C4-2B (cell line): Measurements from ENCODE around the gene SEBOX.

Experiments used
- ZFX ChIP-seq: fragments of 450-650 bp; IDR thresholded peaks from 2 replicates; pipeline ENCODE4 v1.6.1; 2017
- TF ChIP-seq, protein P1 (sequence below): fragments of 450-650 bp; conservative IDR thresholded peaks from 2 replicates; pipeline ENCODE4 v1.5.1; 2017; ENCODE audit warnings: mild to moderate bottlenecking

DNA sequence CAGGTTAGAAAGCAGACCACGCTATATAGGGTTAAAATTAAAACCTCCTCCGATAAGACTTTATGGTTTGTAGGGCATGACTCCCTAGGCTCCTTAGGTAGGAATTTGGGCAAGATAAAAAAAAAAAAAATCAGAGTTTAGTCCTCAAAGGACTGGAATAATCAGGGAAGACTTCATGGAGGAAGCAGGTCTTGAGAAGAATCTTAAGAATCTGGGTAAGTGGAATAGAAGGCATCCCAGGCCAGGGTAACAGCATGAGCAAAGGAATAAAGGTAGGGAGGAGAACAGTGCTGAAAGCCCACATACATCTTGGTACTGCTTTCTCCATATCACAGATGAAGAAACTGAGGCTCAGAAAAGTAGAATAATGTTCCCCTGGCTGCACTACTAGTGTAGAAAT is 25.6 kb upstream of the SEBOX start:
- TF ChIP-seq, protein P1, sequence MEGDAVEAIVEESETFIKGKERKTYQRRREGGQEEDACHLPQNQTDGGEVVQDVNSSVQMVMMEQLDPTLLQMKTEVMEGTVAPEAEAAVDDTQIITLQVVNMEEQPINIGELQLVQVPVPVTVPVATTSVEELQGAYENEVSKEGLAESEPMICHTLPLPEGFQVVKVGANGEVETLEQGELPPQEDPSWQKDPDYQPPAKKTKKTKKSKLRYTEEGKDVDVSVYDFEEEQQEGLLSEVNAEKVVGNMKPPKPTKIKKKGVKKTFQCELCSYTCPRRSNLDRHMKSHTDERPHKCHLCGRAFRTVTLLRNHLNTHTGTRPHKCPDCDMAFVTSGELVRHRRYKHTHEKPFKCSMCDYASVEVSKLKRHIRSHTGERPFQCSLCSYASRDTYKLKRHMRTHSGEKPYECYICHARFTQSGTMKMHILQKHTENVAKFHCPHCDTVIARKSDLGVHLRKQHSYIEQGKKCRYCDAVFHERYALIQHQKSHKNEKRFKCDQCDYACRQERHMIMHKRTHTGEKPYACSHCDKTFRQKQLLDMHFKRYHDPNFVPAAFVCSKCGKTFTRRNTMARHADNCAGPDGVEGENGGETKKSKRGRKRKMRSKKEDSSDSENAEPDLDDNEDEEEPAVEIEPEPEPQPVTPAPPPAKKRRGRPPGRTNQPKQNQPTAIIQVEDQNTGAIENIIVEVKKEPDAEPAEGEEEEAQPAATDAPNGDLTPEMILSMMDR, result no peak
- TF ChIP-seq ZFX, result no peak
